ENCODE measurements around the gene TNFRSF1A.

DNA sequence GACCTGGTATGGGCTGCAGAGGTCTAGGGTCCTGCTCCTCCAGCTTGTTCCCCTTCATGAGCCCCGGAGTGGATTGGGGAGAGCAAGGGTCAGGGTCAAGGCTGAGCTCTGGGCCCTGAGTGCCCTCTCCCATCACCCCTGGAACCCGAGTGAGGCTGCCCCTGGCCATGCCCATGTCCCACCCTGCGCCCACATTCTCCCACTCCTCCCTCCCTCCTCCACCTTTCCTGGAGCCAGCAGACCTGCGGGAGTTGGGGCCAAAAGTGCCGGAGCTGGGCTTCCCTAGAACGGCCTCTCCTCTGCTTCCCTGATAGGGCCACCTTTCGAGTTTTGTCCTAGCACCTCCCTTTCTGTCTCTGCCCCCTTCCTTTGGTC lies 32.9 kb upstream of the TNFRSF1A start:
- TF ChIP-seq POLR2A (IDR thresholded peaks at IDR 0.05; ENCODE audit: low read length), result no peak
- no peak for TF ChIP-seq GATA1 (IDR thresholded peaks at IDR 0.05; ENCODE audit: low read depth, low read length)

Data from erythroblast (primary cell).